MM.1S (cell line): Measurements from ENCODE around the gene CCDC71L.

ENCODE experiments used
- EZH2 ChIP-seq: fragments of 300-600 bp; sonication (generic); optimal IDR thresholded peaks from 2 replicates; pipeline ENCODE3; 2017; ENCODE audit warnings: low read depth, mild to moderate bottlenecking, antibody characterized with exemption, low read length, mixed read lengths
- EZH2phosphoT487 ChIP-seq: fragments of 300-600 bp; sonication (generic); IDR thresholded peaks from 2 replicates; pipeline ENCODE4 v1.6.1; 2018; ENCODE audit warnings: antibody characterized with exemption, low read length
- TF ChIP-seq, protein P1 (sequence below): fragments of 300-600 bp; sonication (generic); IDR thresholded peaks from 2 replicates; pipeline ENCODE4 v1.5.1; 2016; ENCODE audit warnings: antibody characterized with exemption, low read length, mixed read lengths

DNA sequence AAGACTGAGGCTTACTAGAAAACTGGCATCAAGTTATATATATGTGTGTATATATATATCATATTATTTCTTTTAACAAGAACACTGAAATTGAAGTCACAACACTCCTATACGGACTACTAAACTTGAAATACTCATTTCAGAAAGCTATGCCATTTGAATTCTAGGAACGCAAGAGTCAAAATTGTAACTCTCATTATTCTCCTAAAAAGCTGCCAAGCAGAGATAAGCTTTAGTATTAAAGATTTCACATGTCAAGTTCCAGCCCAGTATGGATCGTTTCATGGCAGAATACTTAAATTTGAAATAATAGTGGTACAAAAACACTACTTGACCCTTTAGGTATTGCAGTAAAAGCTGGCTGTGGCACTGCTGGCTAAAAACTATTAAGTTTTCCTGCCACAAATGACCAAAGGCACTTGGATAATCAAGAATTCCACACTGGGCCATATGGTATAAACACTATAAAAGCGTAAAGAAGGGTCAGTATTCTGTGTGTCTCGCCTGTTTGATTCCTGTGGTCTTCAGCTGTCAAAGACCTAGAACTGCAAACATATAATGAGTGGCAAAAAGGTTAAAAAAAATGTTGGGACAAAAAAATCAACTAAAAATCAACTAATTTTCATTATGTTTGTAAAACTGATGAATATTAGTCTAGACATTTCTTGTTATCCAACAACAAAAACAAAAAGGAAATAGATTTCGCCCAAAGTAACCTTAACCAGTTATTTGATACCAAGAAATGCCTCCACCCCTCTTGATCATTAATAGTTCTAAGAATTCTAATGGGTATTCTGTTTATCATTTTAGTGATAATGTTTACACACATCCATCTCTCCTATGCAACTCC is 2.4 kb downstream of the CCDC71L start:
- TF ChIP-seq, protein P1, sequence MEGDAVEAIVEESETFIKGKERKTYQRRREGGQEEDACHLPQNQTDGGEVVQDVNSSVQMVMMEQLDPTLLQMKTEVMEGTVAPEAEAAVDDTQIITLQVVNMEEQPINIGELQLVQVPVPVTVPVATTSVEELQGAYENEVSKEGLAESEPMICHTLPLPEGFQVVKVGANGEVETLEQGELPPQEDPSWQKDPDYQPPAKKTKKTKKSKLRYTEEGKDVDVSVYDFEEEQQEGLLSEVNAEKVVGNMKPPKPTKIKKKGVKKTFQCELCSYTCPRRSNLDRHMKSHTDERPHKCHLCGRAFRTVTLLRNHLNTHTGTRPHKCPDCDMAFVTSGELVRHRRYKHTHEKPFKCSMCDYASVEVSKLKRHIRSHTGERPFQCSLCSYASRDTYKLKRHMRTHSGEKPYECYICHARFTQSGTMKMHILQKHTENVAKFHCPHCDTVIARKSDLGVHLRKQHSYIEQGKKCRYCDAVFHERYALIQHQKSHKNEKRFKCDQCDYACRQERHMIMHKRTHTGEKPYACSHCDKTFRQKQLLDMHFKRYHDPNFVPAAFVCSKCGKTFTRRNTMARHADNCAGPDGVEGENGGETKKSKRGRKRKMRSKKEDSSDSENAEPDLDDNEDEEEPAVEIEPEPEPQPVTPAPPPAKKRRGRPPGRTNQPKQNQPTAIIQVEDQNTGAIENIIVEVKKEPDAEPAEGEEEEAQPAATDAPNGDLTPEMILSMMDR, result no peak
- TF ChIP-seq EZH2 (no peak), EZH2phosphoT487 (no peak)
